Cardiac fibroblast (primary cell): Measurements from ENCODE around the gene CALCOCO2.
"Not testable (repeated sequence)": the region's sequence is repeated elsewhere in the genome, so short reads cannot be mapped to it uniquely, and the experiment has no call there.

Experiments used
- DNase-seq, 2 donors: peaks; one replicate each; pipeline versions ENCODE4 v3.0.0 to v3.0.0-alpha.2; 2010; ENCODE audit warnings: low read depth in 2 of 2
- H3K4me3 ChIP-seq, 2 donors: replicated peaks in 1 of 2; 1 replicate in 1 of 2; 2 replicates in 1 of 2; pipeline ENCODE4 v1.5.1; 2011; ENCODE audit warnings: low read depth in 2 of 2, low read length in 2 of 2, mild to moderate bottlenecking in 2 of 2, moderate library complexity in 1 of 2
- TF ChIP-seq, protein P1 (sequence below): IDR thresholded peaks from one replicate; pipeline ENCODE4 v1.5.1; 2011; ENCODE audit warnings: low read depth, mild to moderate bottlenecking, low read length, inconsistent platforms

Gene CALCOCO2

DNA sequence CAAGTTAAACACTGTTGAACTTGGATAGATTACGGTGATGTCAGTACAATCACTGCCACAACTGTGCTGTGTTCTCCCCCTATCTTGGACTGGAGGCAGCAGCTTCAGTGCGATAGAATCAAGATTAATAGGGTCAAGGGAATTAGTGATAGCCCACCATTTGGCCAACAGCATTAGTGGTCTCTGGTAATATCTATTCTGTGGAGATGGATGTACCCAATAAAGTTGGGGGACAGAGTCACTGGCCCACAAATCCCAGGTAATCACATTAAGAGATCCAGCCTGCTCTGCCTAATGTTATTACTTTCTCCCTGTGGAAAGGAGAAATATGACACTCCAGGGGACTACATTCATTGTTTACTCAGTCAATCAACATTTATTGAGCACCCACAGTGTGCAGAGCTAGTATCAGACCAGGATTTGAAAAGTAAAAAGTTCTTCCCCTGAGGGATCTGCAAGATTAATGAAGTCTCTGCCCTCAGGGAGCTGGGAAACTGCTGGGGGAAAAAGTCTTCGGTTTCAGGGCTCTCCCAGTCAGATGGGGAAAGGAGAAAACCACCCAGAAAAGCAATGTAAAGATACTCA is 38.2 kb downstream of the CALCOCO2 start:
- H3K4me3 ChIP-seq, result no peak overlapping the region
- DNase-seq, result no peak
- TF ChIP-seq, protein P1, sequence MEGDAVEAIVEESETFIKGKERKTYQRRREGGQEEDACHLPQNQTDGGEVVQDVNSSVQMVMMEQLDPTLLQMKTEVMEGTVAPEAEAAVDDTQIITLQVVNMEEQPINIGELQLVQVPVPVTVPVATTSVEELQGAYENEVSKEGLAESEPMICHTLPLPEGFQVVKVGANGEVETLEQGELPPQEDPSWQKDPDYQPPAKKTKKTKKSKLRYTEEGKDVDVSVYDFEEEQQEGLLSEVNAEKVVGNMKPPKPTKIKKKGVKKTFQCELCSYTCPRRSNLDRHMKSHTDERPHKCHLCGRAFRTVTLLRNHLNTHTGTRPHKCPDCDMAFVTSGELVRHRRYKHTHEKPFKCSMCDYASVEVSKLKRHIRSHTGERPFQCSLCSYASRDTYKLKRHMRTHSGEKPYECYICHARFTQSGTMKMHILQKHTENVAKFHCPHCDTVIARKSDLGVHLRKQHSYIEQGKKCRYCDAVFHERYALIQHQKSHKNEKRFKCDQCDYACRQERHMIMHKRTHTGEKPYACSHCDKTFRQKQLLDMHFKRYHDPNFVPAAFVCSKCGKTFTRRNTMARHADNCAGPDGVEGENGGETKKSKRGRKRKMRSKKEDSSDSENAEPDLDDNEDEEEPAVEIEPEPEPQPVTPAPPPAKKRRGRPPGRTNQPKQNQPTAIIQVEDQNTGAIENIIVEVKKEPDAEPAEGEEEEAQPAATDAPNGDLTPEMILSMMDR, result no peak

DNA sequence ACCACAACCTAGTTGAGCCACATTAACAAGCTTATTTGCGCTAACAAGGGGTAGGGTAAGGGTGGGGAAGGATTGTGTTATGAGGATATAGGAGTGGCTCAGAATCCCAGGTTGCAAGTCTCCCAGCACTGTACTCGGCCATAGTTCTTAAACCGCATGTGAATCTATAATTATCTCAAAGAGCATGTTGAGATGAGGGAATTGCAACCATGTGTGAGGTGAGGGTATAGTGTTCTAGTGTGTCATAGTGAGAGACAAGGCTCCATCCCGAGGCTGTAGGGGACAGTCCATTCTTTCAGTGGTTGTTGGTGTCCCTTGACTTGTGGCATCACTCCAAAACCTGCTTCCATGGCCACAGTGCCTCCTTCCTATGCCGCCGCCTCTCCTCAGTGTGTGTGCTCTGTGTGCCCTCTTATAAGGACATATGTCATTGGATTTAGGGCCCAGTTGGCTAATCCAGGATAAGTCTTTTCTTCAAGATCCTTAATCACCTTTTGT is 39.0 kb downstream of the CALCOCO2 start:
- no peak overlapping the region for H3K4me3 ChIP-seq
- TF ChIP-seq, protein P1, result no peak
- DNase-seq, result no peak

DNA sequence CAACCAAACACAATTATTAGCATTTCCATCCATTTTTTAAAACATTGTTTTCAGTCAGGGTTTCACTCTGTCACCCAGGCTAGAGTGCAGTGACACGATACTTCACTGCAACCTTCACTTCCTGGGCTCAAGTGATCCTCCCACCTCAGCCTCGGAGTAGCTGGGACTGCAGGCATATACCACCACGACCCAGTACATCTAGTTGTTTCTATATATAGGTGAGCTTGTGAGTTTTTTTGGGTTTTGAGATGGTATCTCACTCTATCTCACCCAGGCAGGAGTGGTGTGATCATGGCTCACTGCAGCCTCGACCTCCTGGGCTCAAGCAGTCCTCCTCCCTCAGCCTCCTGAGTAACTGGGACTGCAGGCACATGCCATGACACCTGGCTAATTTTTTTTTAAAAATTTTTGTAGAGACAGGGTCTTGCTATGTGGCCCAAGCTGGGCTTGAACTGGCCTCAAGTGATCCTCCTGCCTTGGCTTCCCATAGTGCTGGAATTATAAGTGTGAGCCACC is 40.3 kb downstream of the CALCOCO2 start:
- DNase-seq, result no peak
- TF ChIP-seq, protein P1, result no peak

DNA sequence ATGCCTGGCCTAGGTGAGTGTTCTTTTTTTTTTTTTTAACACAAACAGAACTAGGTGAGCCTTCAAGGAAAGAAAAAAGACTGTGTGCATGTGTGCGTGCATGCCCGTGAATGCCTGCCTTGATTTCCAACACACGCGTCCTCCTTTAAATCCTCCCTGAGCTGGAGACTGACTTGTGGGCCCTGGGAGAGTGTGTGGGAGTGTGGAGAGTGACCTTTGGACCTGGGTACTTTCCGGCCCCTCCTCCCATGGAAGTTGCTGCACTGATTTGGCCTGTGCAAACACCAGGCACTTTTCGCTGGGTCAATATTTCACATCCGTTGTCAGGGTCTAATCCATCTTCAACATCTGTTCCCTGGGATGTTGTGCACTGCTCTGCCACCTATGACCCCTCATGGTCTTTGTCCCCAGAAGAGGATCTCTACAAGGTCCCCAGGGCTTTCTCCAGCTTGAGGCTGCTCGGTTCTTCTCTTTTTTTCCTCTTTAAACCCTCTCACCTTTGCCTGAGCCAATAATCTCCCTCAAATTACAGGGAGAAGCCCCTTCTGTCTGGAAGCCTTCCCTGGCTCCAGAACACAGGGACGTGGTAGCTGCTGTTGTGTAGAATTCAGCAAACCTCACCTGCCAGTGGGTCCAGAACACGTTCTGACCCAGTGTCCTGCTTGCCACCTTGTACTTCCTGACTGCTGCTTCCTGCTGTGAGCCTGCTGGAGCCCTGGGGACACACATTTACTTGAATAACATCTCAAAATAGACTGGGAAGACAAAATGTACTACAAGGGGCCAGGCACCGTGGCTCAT is 40.9 kb downstream of the CALCOCO2 start:
- no peak overlapping the region for H3K4me3 ChIP-seq
- TF ChIP-seq, protein P1, result no peak

More for the DNA sequence above, 40.3 kb downstream of the CALCOCO2 start:
- H3K4me3 ChIP-seq, result no peak overlapping the region

DNA sequence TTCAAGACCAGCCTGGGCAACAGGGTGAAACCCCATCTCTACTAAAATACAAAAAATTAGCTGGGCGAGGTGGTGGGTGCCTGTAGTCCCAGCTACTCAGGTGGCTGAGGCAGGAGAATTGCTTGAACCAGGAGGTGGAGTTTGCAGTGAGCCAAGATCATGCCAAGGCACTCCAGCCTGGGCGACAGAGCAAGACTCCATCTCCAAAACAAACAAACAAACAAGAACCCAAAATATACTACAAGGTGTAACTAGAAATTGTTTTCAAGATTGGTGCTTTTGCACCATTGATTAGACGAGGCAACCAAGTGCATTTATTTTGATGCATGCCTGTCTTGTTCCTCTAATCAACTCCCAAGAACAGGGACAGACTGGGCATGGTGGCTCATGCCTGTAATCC is 41.6 kb downstream of the CALCOCO2 start:
- not testable (repeated sequence) for H3K4me3 ChIP-seq, DNase-seq

More for the DNA sequence above, 40.9 kb downstream of the CALCOCO2 start:
- DNase-seq, result peak in 1 of 2 donors; percentile 19

DNA sequence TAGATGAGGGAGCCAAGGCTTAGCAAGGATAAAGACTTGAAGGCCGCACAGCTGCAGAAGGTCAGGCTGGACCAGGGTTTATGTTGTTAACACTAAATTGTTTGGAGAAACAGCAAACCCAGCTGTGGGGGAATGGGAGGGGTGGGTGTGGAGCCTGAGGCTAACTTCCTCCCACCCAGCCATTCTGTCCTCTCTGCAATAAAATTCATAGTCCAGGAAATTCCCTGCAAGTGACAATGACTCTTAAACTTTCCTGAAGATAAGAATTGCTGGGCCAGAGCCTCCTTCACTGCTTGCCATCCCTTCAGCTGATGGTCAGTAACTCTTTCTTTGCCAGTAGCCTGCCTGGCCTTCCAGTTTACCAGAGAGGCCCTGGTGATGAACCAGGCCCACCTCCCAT is 42.4 kb downstream of the CALCOCO2 start:
- H3K4me3 ChIP-seq, result no peak overlapping the region
- no peak for DNase-seq
- TF ChIP-seq, protein P1, result no peak
